Measurements from ENCODE around the gene LHCGR.

LHCGR gene

DNA sequence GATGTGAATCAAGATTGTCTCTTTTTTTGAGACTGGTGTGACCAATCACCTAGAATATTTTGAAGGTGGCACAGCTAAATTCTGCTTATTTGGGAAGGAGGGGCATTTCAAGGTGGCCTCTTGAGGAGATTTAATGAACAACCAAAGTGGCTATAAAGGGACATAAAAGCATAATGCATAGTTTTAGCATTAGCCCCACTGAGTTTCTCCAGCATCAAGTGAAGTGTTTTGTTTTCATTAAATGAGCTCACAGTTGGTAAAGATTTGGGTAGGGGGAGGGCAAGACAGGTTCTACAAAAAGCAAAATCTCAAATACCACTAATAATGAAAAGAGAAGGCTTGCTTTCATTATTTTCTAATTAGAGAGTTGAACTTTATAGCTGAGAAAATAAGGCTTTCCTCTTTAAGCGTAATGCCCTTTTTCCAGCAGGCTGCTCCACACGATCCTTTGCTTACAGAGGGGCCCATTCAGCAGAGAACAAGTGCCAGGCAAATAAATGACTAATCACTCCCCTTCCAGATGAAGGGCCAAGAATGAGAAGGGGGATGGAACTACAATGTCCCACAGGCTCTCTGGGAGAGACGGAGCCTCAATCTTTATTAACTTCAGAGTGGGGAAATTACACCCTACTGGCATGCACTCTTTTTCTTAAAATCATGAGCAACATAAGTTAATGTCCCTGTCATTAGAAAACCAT lies 35.9 kb downstream of the LHCGR start:
- H3K4me3 ChIP-seq (ENCODE audit: low read length), result no peak overlapping the region
- no peak for TF ChIP-seq CTCF (conservative IDR thresholded peaks at IDR 0.05; ENCODE audit: low read length)
- DNase-seq (ENCODE audit: low read depth), result no peak

GRCh38 chr2:48717846-48718245 lies 37.7 kb downstream of the LHCGR start:
- H3K4me3 ChIP-seq (ENCODE audit: low read length), result no peak overlapping the region
- TF ChIP-seq CTCF (conservative IDR thresholded peaks at IDR 0.05; ENCODE audit: low read length), result no peak
- DNase-seq (ENCODE audit: low read depth), result no peak

DNA sequence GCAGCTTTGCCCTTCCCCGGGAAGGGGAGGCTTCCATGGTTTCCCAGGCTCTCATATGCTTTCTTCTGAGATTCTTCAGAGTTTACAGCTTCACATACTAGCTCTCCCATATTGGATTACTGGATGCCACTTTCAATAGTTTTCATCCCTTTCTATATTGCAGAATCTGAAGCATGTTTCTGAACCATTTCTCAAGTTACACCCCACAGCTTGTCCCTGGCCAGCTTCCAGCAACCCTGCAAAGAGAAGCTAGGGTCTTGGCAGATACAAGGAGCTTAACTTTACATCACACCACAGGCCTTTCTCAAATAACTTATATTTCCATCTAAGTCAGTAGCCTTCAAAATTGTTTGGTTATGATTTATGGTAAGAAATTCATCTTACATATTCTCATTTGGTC lies 39.6 kb downstream of the LHCGR start:
- TF ChIP-seq CTCF (conservative IDR thresholded peaks at IDR 0.05; ENCODE audit: low read length), result no peak
- H3K4me3 ChIP-seq (ENCODE audit: low read length), result no peak overlapping the region
- DNase-seq (ENCODE audit: low read depth), result no peak

DNA sequence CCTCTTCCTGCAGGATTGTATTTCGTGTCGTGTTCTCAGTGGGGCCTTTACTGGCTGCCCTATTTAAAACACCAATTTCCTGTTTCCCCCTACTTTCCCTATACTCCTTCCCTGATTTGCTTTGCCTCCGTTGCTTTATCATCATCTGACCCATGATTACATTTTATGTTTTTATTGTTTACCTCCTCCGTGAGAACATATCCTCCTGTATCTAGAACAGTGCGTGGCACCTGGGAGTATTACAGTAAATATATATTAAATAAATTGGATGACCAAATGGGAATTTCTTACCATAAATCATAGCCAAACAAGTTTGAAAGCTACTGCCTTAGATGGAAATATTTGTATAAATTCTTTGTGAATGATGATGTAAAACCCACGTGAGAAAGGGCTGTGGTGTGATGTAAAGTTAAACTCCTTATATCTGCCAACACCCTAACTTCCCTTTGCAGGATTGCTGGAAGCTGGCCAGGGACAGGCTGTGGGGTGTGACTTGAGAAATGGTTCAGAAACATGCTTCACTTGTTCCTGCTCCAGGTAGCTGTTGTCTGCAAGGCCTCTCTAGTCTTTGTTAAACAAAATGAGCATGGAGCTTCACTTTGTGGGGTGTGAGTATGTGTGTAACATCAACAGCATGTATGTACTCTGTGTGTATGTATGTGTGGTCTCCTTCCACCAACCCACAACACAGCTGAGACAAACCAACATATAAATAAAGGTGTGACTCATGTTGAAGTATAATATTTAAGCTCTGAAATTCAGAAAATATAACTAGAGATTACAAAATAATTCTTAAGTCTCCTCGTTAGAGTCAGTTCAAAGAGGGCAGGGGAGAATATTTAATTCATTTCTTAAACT lies 40.3 kb downstream of the LHCGR start:
- TF ChIP-seq CTCF (conservative IDR thresholded peaks at IDR 0.05; ENCODE audit: low read length), result no peak
- no peak overlapping the region for H3K4me3 ChIP-seq (ENCODE audit: low read length)
- DNase-seq (ENCODE audit: low read depth), result peak; percentile 50

DNA sequence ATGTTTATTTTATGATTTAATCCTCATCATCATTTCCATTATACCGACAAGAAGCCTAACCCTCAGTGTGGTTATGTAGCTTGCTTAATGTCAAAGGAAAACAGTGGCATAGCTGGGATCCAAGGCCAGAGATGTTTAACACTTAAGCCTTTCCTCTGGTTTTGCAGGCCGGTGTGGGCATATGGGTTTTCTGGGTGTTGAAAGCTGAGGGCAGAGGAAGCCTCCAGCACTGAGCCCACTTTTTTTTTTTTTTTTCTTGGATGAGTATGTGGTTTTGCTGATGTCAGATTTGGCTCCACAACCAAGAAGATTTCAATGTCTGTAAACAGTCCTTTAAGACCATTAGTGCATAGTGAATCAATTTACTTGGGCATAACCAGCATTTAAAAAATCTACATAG lies 41.3 kb downstream of the LHCGR start:
- H3K4me3 ChIP-seq (ENCODE audit: low read length), result no peak overlapping the region
- peak; percentile 67 for DNase-seq (ENCODE audit: low read depth)
- TF ChIP-seq CTCF (conservative IDR thresholded peaks at IDR 0.05; ENCODE audit: low read length), result no peak

DNA sequence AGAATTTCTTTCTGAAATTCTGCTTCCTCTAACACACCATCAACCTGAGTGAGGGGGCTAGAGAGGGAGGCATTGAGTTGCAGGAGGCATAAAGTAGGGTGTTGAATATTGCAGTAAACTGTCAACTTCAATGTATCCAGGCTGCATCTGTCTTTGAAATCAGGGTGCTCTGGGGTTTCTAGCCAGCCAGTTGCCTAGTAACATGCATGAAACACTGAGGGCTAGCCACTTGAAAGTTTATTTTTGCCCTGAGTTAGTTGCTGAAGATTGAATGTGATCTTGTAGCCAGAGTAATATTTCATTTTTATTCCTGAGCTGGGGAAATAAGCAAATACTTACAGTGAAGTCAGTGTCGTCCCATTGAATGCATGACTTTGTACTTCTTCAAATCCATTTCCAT lies 41.9 kb downstream of the LHCGR start:
- H3K4me3 ChIP-seq (ENCODE audit: low read length), result no peak overlapping the region
- no peak for TF ChIP-seq CTCF (conservative IDR thresholded peaks at IDR 0.05; ENCODE audit: low read length)
- DNase-seq (ENCODE audit: low read depth), result no peak

DNA sequence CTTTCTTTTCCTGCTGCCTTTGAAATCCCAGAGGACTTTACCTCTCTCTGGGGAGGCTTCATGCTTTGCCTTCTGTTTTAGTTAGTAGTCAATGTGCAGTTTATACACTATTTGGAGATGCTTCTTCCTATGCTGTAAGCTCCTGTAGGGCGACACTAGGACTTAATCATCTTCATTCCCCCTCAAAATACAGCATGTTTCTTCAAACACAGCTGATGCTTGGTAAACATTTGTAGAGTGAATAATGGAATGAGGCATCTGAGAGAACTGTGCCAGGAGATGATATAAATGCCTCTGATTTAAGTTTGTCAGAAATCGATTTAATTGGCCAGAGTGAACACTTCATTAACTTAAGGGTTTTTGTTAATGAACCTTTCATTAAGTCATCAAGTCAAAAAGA lies 43.4 kb downstream of the LHCGR start:
- TF ChIP-seq CTCF (conservative IDR thresholded peaks at IDR 0.05; ENCODE audit: low read length), result no peak
- DNase-seq (ENCODE audit: low read depth), result no peak
- H3K4me3 ChIP-seq (ENCODE audit: low read length), result no peak overlapping the region

Data from AG10803 (cell line).